ENCODE results near the gene GDF10. TPM values are rescaled to one million over a fixed set of nuclear protein-coding genes. Genes with fewer than 3 reads are reported as not detected.

The GDF10 gene
- total and polyA plus RNA-seq, 4 donors = 2.3 to 34.7 (median 16.6) TPM

DNA sequence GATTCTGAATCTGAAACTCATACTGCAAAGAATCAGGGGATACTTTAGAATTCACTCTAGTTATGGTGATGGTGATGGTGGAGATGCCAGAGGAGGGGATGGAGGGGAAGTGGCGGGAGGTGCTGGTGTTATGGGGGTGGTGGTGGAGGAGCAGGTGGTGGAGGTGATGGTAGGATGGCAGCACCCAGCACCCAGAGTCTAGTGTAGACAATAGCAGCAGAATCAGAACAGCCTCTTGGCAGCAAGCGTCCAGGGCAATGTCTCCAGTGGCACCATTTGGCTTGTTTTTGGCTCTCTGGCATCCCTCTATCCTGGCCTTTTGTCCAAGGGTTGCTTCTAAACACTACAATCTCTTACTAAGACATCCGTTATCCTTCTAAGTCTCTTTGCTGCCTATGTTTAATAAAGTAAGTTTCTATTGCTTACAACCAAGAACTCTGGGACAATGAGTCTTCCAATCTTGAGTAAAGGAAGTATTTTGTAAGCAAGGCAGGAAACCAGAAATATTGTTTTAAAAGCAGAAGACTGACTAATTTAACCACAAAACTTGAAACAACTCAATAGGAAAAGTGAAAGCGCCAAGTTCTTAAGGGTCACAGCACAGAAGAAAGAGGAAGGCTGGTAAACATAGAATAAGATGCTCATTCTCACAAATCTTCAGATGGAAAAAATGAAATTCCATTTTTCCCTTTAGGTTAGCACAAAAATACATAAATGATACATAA is 42.4 kb upstream of the GDF10 start:
- ATAC-seq (ENCODE audit: insufficient read depth, low FRiP score) = no peak
- Histone ChIP-seq H3K36me3 (ENCODE audit: control insufficient read depth in 4 of 4, insufficient read depth in 4 of 4, low read length in 4 of 4) (no peaks in the 10 kb centered on the region), H3K4me1 (ENCODE audit: control insufficient read depth in 5 of 5, insufficient read depth in 5 of 5, low read length in 5 of 5) (no peaks in the 10 kb centered on the region), H3K9me3 (ENCODE audit: control insufficient read depth in 4 of 4, insufficient read depth in 3 of 4, low read length in 3 of 4) (peaks cover 0 to 2% (median 0%) of the 10 kb centered on the region in 4 donors), H3K4me3 (no peak overlapping the region), H3K27ac (ENCODE audit: low read depth in 1 of 2, low read length in 1 of 2) (no peak overlapping the region), H3K27me3 (ENCODE audit: control insufficient read depth in 3 of 3, insufficient read depth in 3 of 3, low read length in 2 of 3) (no peaks in the 10 kb centered on the region), H3K9ac (ENCODE audit: insufficient read depth in 1 of 2, low read length in 2 of 2) (no peak overlapping the region)
- no peak for TF ChIP-seq CTCF (IDR thresholded peaks at IDR 0.05; ENCODE audit: control extremely low read depth, extremely low read depth)
- 61 to 76% methylated on average over 4 of the region's 4 CpGs for WGBS, 2 donors
- DNase-seq = no peak

DNA sequence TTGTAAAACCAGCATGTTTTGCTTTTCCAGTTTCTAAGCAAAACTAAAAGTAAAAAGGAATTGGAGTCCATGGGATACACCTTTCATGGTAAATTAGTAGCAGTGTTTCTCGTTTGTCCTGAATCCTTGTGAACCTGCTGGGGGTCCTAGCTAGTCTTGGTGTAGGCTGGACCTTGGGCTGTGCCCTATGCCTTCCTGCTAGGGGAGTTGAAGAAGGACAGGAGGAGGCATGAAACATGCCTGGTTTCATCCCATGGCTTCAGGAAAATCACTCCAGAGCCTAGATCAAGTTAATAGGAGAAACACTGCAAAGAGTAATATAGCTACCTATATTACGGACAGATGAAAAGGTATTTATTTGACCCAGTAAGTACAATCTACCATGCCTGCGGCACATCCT is 41.1 kb upstream of the GDF10 start:
- H3K4me1 ChIP-seq (ENCODE audit: control insufficient read depth in 5 of 5, insufficient read depth in 5 of 5, low read length in 5 of 5) = no peaks in the 10 kb centered on the region
- H3K27ac ChIP-seq (ENCODE audit: low read depth in 1 of 2, low read length in 1 of 2) = no peak overlapping the region
- H3K27me3 ChIP-seq (ENCODE audit: control insufficient read depth in 3 of 3, insufficient read depth in 3 of 3, low read length in 2 of 3) = no peaks in the 10 kb centered on the region
- ATAC-seq (ENCODE audit: insufficient read depth, low FRiP score) (no peak), DNase-seq (no peak)
- H3K9ac ChIP-seq (ENCODE audit: insufficient read depth in 1 of 2, low read length in 2 of 2) = no peak overlapping the region
- 90 to 95% methylated on average over 3 of the region's 3 CpGs for WGBS, 2 donors
- peaks cover 0 to 4% (median 0%) of the 10 kb centered on the region in 4 donors for H3K9me3 ChIP-seq (ENCODE audit: control insufficient read depth in 4 of 4, insufficient read depth in 3 of 4, low read length in 3 of 4)
- H3K36me3 ChIP-seq (ENCODE audit: control insufficient read depth in 4 of 4, insufficient read depth in 4 of 4, low read length in 4 of 4) = no peaks in the 10 kb centered on the region
- TF ChIP-seq CTCF (IDR thresholded peaks at IDR 0.05; ENCODE audit: control extremely low read depth, extremely low read depth) = no peak
- H3K4me3 ChIP-seq = no peak overlapping the region

DNA sequence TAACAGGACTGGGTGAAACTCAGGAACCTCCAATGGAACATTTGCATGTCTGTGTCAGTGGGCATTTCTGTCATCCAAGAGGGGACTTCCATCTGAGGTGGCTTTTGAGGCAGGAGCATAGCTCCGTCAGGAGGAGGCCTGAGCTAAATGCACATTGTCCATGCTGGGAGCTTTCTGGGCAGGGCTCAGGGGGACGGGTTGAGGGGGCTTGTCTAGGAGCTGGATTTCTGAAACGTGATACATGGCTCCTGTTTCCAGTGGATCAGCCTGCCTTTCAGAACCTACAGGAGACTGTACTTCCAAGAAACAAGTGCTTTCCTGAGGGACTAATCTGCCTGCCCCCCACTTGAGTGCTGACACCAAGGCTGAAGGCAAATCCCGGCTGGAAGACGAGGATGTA is 40.5 kb upstream of the GDF10 start:
- WGBS, 2 donors = 75 to 93% methylated on average over 5 of the region's 5 CpGs
- Histone ChIP-seq H3K4me3 (no peak overlapping the region), H3K4me1 (ENCODE audit: control insufficient read depth in 5 of 5, insufficient read depth in 5 of 5, low read length in 5 of 5) (no peaks in the 10 kb centered on the region), H3K36me3 (ENCODE audit: control insufficient read depth in 4 of 4, insufficient read depth in 4 of 4, low read length in 4 of 4) (no peaks in the 10 kb centered on the region), H3K9ac (ENCODE audit: insufficient read depth in 1 of 2, low read length in 2 of 2) (no peak overlapping the region), H3K27ac (ENCODE audit: low read depth in 1 of 2, low read length in 1 of 2) (no peak overlapping the region), H3K27me3 (ENCODE audit: control insufficient read depth in 3 of 3, insufficient read depth in 3 of 3, low read length in 2 of 3) (no peaks in the 10 kb centered on the region), H3K9me3 (ENCODE audit: control insufficient read depth in 4 of 4, insufficient read depth in 3 of 4, low read length in 3 of 4) (peaks cover 0 to 7% (median 0%) of the 10 kb centered on the region in 4 donors)
- DNase-seq (no peak), ATAC-seq (ENCODE audit: insufficient read depth, low FRiP score) (no peak)
- TF ChIP-seq CTCF (IDR thresholded peaks at IDR 0.05; ENCODE audit: control extremely low read depth, extremely low read depth) = no peak
